ENCODE data around the gene CPTP. TPM values are rescaled to one million over a fixed set of nuclear protein-coding genes. Genes with fewer than 3 reads are reported as not detected.

Gene CPTP
- total RNA-seq, 1 donor from 2014 or later, result 44.3 TPM

- H3K27me3 ChIP-seq (ENCODE audit: control insufficient read depth, insufficient read depth, low read length), result no peaks in the 10 kb centered on the region
- TF ChIP-seq CTCF (IDR thresholded peaks at IDR 0.05; ENCODE audit: insufficient read depth, low read length, poor library complexity, severe bottlenecking), result no peak
- peaks cover 1% of the 10 kb centered on the region for H3K36me3 ChIP-seq (ENCODE audit: control insufficient read depth, insufficient read depth, low read length)
- peak overlapping the region; percentile 6 for H3K4me3 ChIP-seq (ENCODE audit: low read depth, low read length)
- DNase-seq (ENCODE audit: low read depth), result peak; percentile 31
These were observed 20.0 kb upstream of the CPTP start for GRCh38 chr1:1304331-1305299.

- peaks cover 1% of the 10 kb centered on the region for H3K36me3 ChIP-seq (ENCODE audit: control insufficient read depth, insufficient read depth, low read length)
- peak; percentile 13 for TF ChIP-seq CTCF (IDR thresholded peaks at IDR 0.05; ENCODE audit: insufficient read depth, low read length, poor library complexity, severe bottlenecking)
- H3K4me3 ChIP-seq (ENCODE audit: low read depth, low read length), result no peak overlapping the region
- no peaks in the 10 kb centered on the region for H3K27me3 ChIP-seq (ENCODE audit: control insufficient read depth, insufficient read depth, low read length)
- DNase-seq (ENCODE audit: low read depth), result peak; percentile 35
These were observed 19.1 kb upstream of the CPTP start for GRCh38 chr1:1305300-1306069.

GRCh38 chr1:1306070-1306660 lies 18.4 kb upstream of the CPTP start:
- TF ChIP-seq CTCF (IDR thresholded peaks at IDR 0.05; ENCODE audit: insufficient read depth, low read length, poor library complexity, severe bottlenecking), result peak; percentile 28
- H3K36me3 ChIP-seq (ENCODE audit: control insufficient read depth, insufficient read depth, low read length), result peaks cover 3% of the 10 kb centered on the region
- H3K4me3 ChIP-seq (ENCODE audit: low read depth, low read length), result no peak overlapping the region
- no peak for DNase-seq (ENCODE audit: low read depth)
- no peaks in the 10 kb centered on the region for H3K27me3 ChIP-seq (ENCODE audit: control insufficient read depth, insufficient read depth, low read length)

- no peak for DNase-seq (ENCODE audit: low read depth)
- H3K27me3 ChIP-seq (ENCODE audit: control insufficient read depth, insufficient read depth, low read length), result no peaks in the 10 kb centered on the region
These were observed 17.8 kb upstream of the CPTP start for GRCh38 chr1:1306661-1307260.

More at GRCh38 chr1:1306661-1307260, 17.8 kb upstream of the CPTP start:
- Histone ChIP-seq H3K36me3 (ENCODE audit: control insufficient read depth, insufficient read depth, low read length) (peaks cover 3% of the 10 kb centered on the region), H3K4me3 (ENCODE audit: low read depth, low read length) (peak overlapping the region; percentile 50)
- TF ChIP-seq CTCF (IDR thresholded peaks at IDR 0.05; ENCODE audit: insufficient read depth, low read length, poor library complexity, severe bottlenecking), result no peak
